Kidney (tissue), 14 donors: ENCODE measurements around the gene SMC6. TPM values are rescaled to one million over a fixed set of nuclear protein-coding genes. Genes with fewer than 3 reads are reported as not detected.

Source experiments
- DNase-seq, 5 donors: peaks; one replicate each; pipeline ENCODE4 v3.0.0-alpha.2; 2013 to 2020
- FAIRE-seq: peaks from 2 replicates; lab custom pipeline; 2012; peaks lifted over from hg19 to GRCh38; lab: Jason Lieb, UNC
- H3K27ac ChIP-seq, 2 donors: one replicate each; pipeline ENCODE4 v1.7.0; 2013; ENCODE audit warnings: low read depth in 2 of 2, low read length in 2 of 2, inconsistent platforms in 1 of 2
- H3K27me3 ChIP-seq: one replicate; pipeline ENCODE4 v1.7.1; 2013; ENCODE audit warnings: low read length, inconsistent platforms; ENCODE audit not compliant: control insufficient read depth, insufficient read depth
- H3K36me3 ChIP-seq, 3 donors: one replicate each; pipeline versions ENCODE4 v1.7.0 to v1.7.1; 2013; ENCODE audit warnings: low read length in 3 of 3, control low read depth in 1 of 3, inconsistent platforms in 1 of 3; ENCODE audit not compliant: insufficient read depth in 3 of 3, control insufficient read depth in 2 of 3
- H3K4me1 ChIP-seq, 3 donors: one replicate each; pipeline versions ENCODE4 v1.7.0 to v1.7.1; 2013; ENCODE audit warnings: low read length in 3 of 3, inconsistent platforms in 1 of 3, low read depth in 1 of 3; ENCODE audit not compliant: control insufficient read depth in 2 of 3, insufficient read depth in 2 of 3
- H3K4me3 ChIP-seq, 3 donors: one replicate each; pipeline versions ENCODE4 v1.7.0 to v1.8.1; 2013; ENCODE audit warnings: low read length in 3 of 3, control low read depth in 1 of 3, inconsistent platforms in 1 of 3
- H3K9ac ChIP-seq, 3 donors: one replicate each; pipeline versions ENCODE4 v1.7.0 to v1.7.1; 2013; ENCODE audit warnings: low read length in 3 of 3, control low read depth in 1 of 3, inconsistent platforms in 1 of 3
- H3K9me3 ChIP-seq, 3 donors: one replicate each; pipeline versions ENCODE4 v1.7.0 to v1.7.1; 2013; ENCODE audit warnings: low read length in 3 of 3, control low read depth in 1 of 3, inconsistent platforms in 1 of 3; ENCODE audit not compliant: control insufficient read depth in 2 of 3, insufficient read depth in 1 of 3
- CTCF ChIP-seq: IDR thresholded peaks from 3 replicates; pipeline ENCODE4 v1.5.1; 2012; ENCODE audit warnings: mild to moderate bottlenecking, moderate library complexity, borderline replicate concordance; ENCODE audit not compliant: insufficient read depth; ENCODE audit errors: extremely low read depth
- intact Hi-C: fragments of 100-400 bp; cut with DNase I; formaldehyde crosslinking; loops from one replicate; pipeline ENCODE4 v1.11.1; 2022
- polyA plus RNA-seq: library from polyadenylated mRNA; stranded (reverse); fragments of 350-450 nt; fragmentation: Illumina TruSeq; extraction: RNeasy Lipid Tissue Mini Kit (QIAGEN cat#74804); gene quantifications from one replicate; pipeline ENCODE4 v1.2.3, GENCODE V29; 2014; ENCODE audit warnings: low read depth, low replicate concordance; ENCODE audit not compliant: insufficient read depth
- total RNA-seq: library from RNA; stranded (reverse); fragmentation: NEBNext Ultra II Directional; extraction: Animal tissue kit (Norgen Biotek cat#: 25700); gene quantifications from one replicate; pipeline ENCODE4 v1.2.1, GENCODE V29; 2021
- donor health status: control.
- donor health status: control.
- donor health status: control.
- donor health status: control.
- donor health status: control.
- donor health status: DM: yes; HTN: yes; CAD: no.
- donor health status: Normal renal cell carcinoma (clear cell type).

Gene SMC6
- total and polyA plus RNA-seq, 2 donors from 2014 or later = 4.8 to 16.3 TPM

DNA sequence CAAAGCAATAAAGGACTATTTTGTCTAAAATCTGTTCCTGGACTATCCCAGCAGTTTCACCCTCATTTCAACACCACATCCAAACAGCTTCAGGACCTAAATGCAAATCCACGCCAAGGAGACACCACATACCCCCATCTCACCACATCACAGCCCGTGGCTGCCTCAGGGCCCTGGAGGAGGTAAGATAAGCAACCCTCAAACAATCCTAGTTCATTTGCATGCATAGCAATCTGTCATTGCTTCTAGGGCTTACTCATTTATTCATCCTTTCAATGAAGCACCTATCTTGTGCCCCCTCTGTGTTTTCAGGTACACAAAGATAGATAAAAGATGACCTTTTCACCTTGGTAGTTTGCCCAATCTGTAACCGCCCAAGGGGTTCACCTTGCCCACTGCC lies 126.6 kb downstream of the SMC6 start:
- no peak overlapping the region for H3K27ac ChIP-seq
- no peaks in the 10 kb centered on the region for H3K27me3 ChIP-seq
- H3K36me3 ChIP-seq = no peaks in the 10 kb centered on the region
- no peaks in the 10 kb centered on the region for H3K4me1 ChIP-seq
- H3K4me3 ChIP-seq = no peak overlapping the region
- intact Hi-C loops = no loop called here
- TF ChIP-seq CTCF = no peak
- FAIRE-seq = no peak
- DNase-seq = no peak
- no peak overlapping the region for H3K9ac ChIP-seq
- H3K9me3 ChIP-seq = peaks cover 0 to 2% (median 0%) of the 10 kb centered on the region in 3 donors

DNA sequence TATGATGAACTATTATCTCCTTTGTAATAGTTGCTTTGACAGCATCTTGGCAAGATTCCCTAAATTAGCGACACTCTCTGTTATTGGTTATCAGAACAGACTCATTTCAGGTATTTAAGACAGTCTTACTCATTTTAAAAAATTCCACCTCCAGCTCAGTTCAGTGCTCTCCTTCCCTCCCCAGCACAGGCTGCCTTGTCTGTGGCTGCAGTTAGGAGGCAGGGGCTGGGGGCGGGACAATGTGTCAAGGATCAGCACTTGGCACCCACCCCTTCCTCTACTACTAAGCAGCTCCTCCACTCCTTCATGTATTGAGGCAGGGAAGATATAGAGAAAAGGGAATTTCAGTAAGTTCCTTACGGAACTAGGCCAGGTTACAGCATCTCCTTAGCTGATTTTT lies 128.2 kb downstream of the SMC6 start:
- H3K27ac ChIP-seq = no peak overlapping the region
- H3K27me3 ChIP-seq = no peaks in the 10 kb centered on the region
- peaks cover 0 to 2% (median 0%) of the 10 kb centered on the region in 3 donors for H3K9me3 ChIP-seq
- intact Hi-C loops = no loop called here
- H3K9ac ChIP-seq = no peak overlapping the region
- no peak overlapping the region for H3K4me3 ChIP-seq
- no peaks in the 10 kb centered on the region for H3K4me1 ChIP-seq
- no peak for TF ChIP-seq CTCF
- FAIRE-seq (no peak), DNase-seq (no peak)
- no peaks in the 10 kb centered on the region for H3K36me3 ChIP-seq

DNA sequence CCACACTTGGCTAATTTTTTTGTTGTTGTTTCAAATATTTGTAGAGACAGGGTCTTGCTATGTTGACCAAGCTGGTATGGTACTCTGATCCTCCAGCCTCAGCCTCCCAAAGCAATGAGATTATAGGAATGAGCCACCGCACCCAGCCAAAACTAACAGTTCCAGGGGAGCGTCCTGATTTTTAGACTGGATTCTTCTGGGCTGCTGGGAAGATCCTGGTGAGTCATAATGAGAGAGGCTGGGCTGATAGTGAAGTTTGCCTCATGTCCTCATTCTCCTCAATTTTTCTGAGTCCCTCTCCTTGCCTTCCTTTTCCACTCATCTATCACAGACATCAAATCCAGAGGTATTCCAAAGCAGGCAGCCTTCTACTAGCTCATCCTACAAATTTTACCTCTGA lies 131.8 kb downstream of the SMC6 start:
- TF ChIP-seq CTCF = no peak
- no peaks in the 10 kb centered on the region for H3K27me3 ChIP-seq
- no peak overlapping the region for H3K27ac ChIP-seq
- intact Hi-C loops = no loop called here
- no peaks in the 10 kb centered on the region for H3K4me1 ChIP-seq
- FAIRE-seq (no peak), DNase-seq (no peak)
- no peak overlapping the region for H3K9ac ChIP-seq
- no peak overlapping the region for H3K4me3 ChIP-seq
- no peaks in the 10 kb centered on the region for H3K9me3 ChIP-seq
- no peaks in the 10 kb centered on the region for H3K36me3 ChIP-seq

GRCh38 chr2:17620841-17621240 lies 132.8 kb downstream of the SMC6 start:
- H3K36me3 ChIP-seq = no peaks in the 10 kb centered on the region
- FAIRE-seq (no peak), DNase-seq (no peak)
- no peak overlapping the region for H3K4me3 ChIP-seq
- no peaks in the 10 kb centered on the region for H3K27me3 ChIP-seq
- H3K27ac ChIP-seq = no peak overlapping the region
- no peaks in the 10 kb centered on the region for H3K4me1 ChIP-seq
- no peak for TF ChIP-seq CTCF
- intact Hi-C loops = no loop called here
- no peak overlapping the region for H3K9ac ChIP-seq
- H3K9me3 ChIP-seq = no peaks in the 10 kb centered on the region
